ENCODE measurements around the gene OR2A12. TPM values are rescaled to one million over a fixed set of nuclear protein-coding genes. Genes with fewer than 3 reads are reported as not detected.
"Not testable (repeated sequence)": the region's sequence is repeated elsewhere in the genome, so short reads cannot be mapped to it uniquely, and the experiment has no call there.

OR2A12 gene
- total RNA-seq, 1 donor from 2014 or later = not detected

GRCh38 chr7:144049491-144049890 lies 36.6 kb upstream of the OR2A12 start:
- DNase-seq (no peak), ATAC-seq (no peak)
- Histone ChIP-seq H3K27me3 (no peaks in the 10 kb centered on the region), H3K4me1 (no peaks in the 10 kb centered on the region), H3K36me3 (no peaks in the 10 kb centered on the region), H3K4me3 (no peak overlapping the region), H3K27ac (no peak overlapping the region), H3K9me3 (no peaks in the 10 kb centered on the region)
- intact Hi-C loops (cut with DNase I) = no loop called here
- no peak for TF ChIP-seq CTCF (IDR thresholded peaks at IDR 0.05)

- Histone ChIP-seq H3K4me1 (no peaks in the 10 kb centered on the region), H3K4me3 (no peak overlapping the region), H3K27me3 (no peaks in the 10 kb centered on the region), H3K36me3 (no peaks in the 10 kb centered on the region), H3K9me3 (no peaks in the 10 kb centered on the region), H3K27ac (no peak overlapping the region)
- intact Hi-C loops (cut with DNase I) = no loop called here
- DNase-seq (no peak), ATAC-seq (no peak)
- no peak for TF ChIP-seq CTCF (IDR thresholded peaks at IDR 0.05)
Measured at GRCh38 chr7:144050093-144050492, 36.0 kb upstream of the OR2A12 start.

GRCh38 chr7:144050884-144051283 lies 35.2 kb upstream of the OR2A12 start:
- H3K4me1 ChIP-seq; H3K36me3 ChIP-seq; DNase-seq; H3K27me3 ChIP-seq; H3K9me3 ChIP-seq; H3K27ac ChIP-seq; intact Hi-C loops (cut with DNase I); ATAC-seq; H3K4me3 ChIP-seq: not testable (repeated sequence)

- intact Hi-C loops (cut with DNase I) = no loop called here
- no peak overlapping the region for H3K27ac ChIP-seq
- ATAC-seq = no peak
- no peaks in the 10 kb centered on the region for H3K9me3 ChIP-seq
- H3K4me3 ChIP-seq = no peak overlapping the region
- no peaks in the 10 kb centered on the region for H3K27me3 ChIP-seq
- no peak for TF ChIP-seq CTCF (IDR thresholded peaks at IDR 0.05)
- DNase-seq = no peak
- no peaks in the 10 kb centered on the region for H3K36me3 ChIP-seq
- H3K4me1 ChIP-seq = no peaks in the 10 kb centered on the region
Measured at GRCh38 chr7:144057954-144058353, 28.1 kb upstream of the OR2A12 start.

DNA sequence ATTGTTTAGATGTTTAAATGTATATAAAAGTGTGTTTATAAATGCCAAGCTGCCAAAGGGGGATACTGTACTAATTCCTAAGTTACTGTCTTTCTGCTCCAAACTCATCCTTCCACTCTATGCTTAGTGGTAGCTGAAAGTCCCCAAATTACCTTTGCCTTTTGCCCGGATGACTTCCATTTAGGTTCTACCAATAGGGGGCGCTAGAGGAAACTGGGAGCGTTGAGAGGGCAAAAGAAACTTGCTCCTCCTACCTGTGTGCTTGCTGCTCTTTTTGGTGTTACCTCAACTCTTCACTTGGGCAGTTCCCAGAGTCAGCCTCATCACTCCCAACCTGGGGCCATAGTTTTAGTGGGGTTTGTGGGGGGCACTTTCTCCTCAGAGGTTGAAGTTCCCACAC lies 22.4 kb upstream of the OR2A12 start:
- Histone ChIP-seq H3K9me3 (no peaks in the 10 kb centered on the region), H3K36me3 (no peaks in the 10 kb centered on the region), H3K4me3 (no peak overlapping the region), H3K27ac (no peak overlapping the region), H3K27me3 (no peaks in the 10 kb centered on the region), H3K4me1 (no peaks in the 10 kb centered on the region)
- no peak for DNase-seq
- ATAC-seq = no peak
- TF ChIP-seq CTCF (IDR thresholded peaks at IDR 0.05) = no peak
- intact Hi-C loops (cut with DNase I) = no loop called here

- Histone ChIP-seq H3K4me3 (no peak within 1 kb of the TSS), H3K27me3 (no peaks in the 10 kb centered on the region), H3K9me3 (no peaks in the 10 kb centered on the region), H3K36me3 (no peaks in the 10 kb centered on the region), H3K4me1 (no peaks in the 10 kb centered on the region), H3K27ac (no peak within 1 kb of the TSS)
- intact Hi-C loops (cut with DNase I) = no loop called here
- TF ChIP-seq CTCF (IDR thresholded peaks at IDR 0.05) = no peak
- ATAC-seq = no peak
- DNase-seq = no peak
Measured at GRCh38 chr7:144069511-144069910, 16.6 kb upstream of the OR2A12 start, which contains the start of gene OR2A25. TSS of gene OR2A25 (plus strand) at chr7:144069811. CDS start at chr7:144074220, 4,409 bp downstream.
